Uterus (tissue), 4 donors: Measurements from ENCODE around the gene HSPG2. TPM values are rescaled to one million over a fixed set of nuclear protein-coding genes. Genes with fewer than 3 reads are reported as not detected.
A peak's percentile ranks its signal among the peaks of the same experiment; 100 is the strongest.

Experiments
- DNase-seq, 2 donors: peaks; one replicate each; pipeline ENCODE4 v3.0.0-alpha.2; 2019 to 2020
- H3K27ac ChIP-seq, 2 donors: fragments of 200-600 bp; sonication (generic); 1 replicate in 1 of 2; 2 replicates in 1 of 2; pipeline ENCODE4 v1.5.1; 2016 to 2018
- H3K27me3 ChIP-seq, 2 donors: fragments of 200-600 bp; sonication (generic); one replicate each; pipeline ENCODE4 v1.5.1; 2018 to 2019; ENCODE audit warnings: control low read depth in 1 of 2
- H3K36me3 ChIP-seq, 2 donors: fragments of 200-600 bp; sonication (generic); one replicate each; pipeline ENCODE4 v1.5.1; 2019; ENCODE audit warnings: control low read depth in 1 of 2
- H3K4me1 ChIP-seq, 2 donors: fragments of 200-600 bp; sonication (generic); one replicate each; pipeline ENCODE4 v1.5.1; 2018 to 2019; ENCODE audit warnings: control low read depth in 1 of 2
- H3K4me3 ChIP-seq, 2 donors: fragments of 200-600 bp; sonication (generic); 1 replicate in 1 of 2; 2 replicates in 1 of 2; pipeline ENCODE4 v1.5.1; 2018 to 2019; ENCODE audit warnings: mild to moderate bottlenecking in 1 of 2
- H3K9me3 ChIP-seq, 2 donors: fragments of 200-600 bp; sonication (generic); one replicate each; pipeline ENCODE4 v1.5.1; 2019; ENCODE audit warnings: control low read depth in 1 of 2
- POLR2A ChIP-seq, 2 donors: fragments of 450-650 bp; IDR thresholded peaks; one replicate each; pipeline ENCODE4 v1.6.1; 2016; ENCODE audit warnings: antibody characterized with exemption in 2 of 2, mild to moderate bottlenecking in 1 of 2, moderate library complexity in 1 of 2
- intact Hi-C: fragments of 100-400 bp; cut with DNase I; formaldehyde crosslinking; loops from one replicate; pipeline ENCODE4 v1.15.1; 2023; ENCODE audit warnings: low total_unique reads
- total RNA-seq, 4 donors: library from RNA; depleted of rRNA in 3 of 4; stranded (reverse); fragments of >200 nt in 3 of 4; gene quantifications; one replicate each; pipeline versions ENCODE4 v1.1.0 to v1.2.4, GENCODE V29; 2014 to 2023
- TF ChIP-seq, protein P1 (sequence below), 4 experiments: fragments of 200-600 bp in 2 of 4; fragments of 450-650 bp in 2 of 4; sonication (generic) in 2 of 4; IDR thresholded peaks; one replicate each; pipeline ENCODE4 v1.5.1; 2016 to 2019; ENCODE audit warnings: antibody characterized with exemption in 4 of 4, mild to moderate bottlenecking in 2 of 4, moderate library complexity in 1 of 4
- donor health status: DM: yes; HTN: yes; CAD: no.

Gene HSPG2
- total RNA-seq, 4 donors from 2014 or later: 96.8 to 677 (median 290) TPM

GRCh38 chr1:21896026-21896425 is 41.1 kb downstream of the HSPG2 start:
- no peaks in the 10 kb centered on the region for H3K9me3 ChIP-seq
- TF ChIP-seq, protein P1, sequence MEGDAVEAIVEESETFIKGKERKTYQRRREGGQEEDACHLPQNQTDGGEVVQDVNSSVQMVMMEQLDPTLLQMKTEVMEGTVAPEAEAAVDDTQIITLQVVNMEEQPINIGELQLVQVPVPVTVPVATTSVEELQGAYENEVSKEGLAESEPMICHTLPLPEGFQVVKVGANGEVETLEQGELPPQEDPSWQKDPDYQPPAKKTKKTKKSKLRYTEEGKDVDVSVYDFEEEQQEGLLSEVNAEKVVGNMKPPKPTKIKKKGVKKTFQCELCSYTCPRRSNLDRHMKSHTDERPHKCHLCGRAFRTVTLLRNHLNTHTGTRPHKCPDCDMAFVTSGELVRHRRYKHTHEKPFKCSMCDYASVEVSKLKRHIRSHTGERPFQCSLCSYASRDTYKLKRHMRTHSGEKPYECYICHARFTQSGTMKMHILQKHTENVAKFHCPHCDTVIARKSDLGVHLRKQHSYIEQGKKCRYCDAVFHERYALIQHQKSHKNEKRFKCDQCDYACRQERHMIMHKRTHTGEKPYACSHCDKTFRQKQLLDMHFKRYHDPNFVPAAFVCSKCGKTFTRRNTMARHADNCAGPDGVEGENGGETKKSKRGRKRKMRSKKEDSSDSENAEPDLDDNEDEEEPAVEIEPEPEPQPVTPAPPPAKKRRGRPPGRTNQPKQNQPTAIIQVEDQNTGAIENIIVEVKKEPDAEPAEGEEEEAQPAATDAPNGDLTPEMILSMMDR (IDR thresholded peaks at IDR 0.05): no peak
- no peak for TF ChIP-seq POLR2A (IDR thresholded peaks at IDR 0.05)
- intact Hi-C loops: loop anchor here (10.0 kb wide), 1 partner anchor 49 kb away; no protein-coding TSS in a partner anchor
- no peaks in the 10 kb centered on the region for H3K36me3 ChIP-seq
- no peak overlapping the region for H3K4me3 ChIP-seq
- H3K27me3 ChIP-seq: no peaks in the 10 kb centered on the region
- peak overlapping the region; percentile 93 for H3K27ac ChIP-seq
- DNase-seq: no peak
- peaks cover 14 to 46% of the 10 kb centered on the region in 2 donors for H3K4me1 ChIP-seq

GRCh38 chr1:21894034-21894881 is 42.9 kb downstream of the HSPG2 start:
- intact Hi-C loops: loop anchor here (10.0 kb wide), 1 partner anchor 51 kb away; no protein-coding TSS in a partner anchor
- Histone ChIP-seq H3K27me3 (no peaks in the 10 kb centered on the region), H3K9me3 (no peaks in the 10 kb centered on the region), H3K4me1 (peaks cover 13 to 32% of the 10 kb centered on the region in 2 donors), H3K36me3 (no peaks in the 10 kb centered on the region), H3K27ac (peak overlapping the region; percentile 53 to 93), H3K4me3 (no peak overlapping the region)
- no peak for DNase-seq
- TF ChIP-seq, protein P1 (IDR thresholded peaks at IDR 0.05): no peak
- TF ChIP-seq POLR2A (IDR thresholded peaks at IDR 0.05): no peak

DNA sequence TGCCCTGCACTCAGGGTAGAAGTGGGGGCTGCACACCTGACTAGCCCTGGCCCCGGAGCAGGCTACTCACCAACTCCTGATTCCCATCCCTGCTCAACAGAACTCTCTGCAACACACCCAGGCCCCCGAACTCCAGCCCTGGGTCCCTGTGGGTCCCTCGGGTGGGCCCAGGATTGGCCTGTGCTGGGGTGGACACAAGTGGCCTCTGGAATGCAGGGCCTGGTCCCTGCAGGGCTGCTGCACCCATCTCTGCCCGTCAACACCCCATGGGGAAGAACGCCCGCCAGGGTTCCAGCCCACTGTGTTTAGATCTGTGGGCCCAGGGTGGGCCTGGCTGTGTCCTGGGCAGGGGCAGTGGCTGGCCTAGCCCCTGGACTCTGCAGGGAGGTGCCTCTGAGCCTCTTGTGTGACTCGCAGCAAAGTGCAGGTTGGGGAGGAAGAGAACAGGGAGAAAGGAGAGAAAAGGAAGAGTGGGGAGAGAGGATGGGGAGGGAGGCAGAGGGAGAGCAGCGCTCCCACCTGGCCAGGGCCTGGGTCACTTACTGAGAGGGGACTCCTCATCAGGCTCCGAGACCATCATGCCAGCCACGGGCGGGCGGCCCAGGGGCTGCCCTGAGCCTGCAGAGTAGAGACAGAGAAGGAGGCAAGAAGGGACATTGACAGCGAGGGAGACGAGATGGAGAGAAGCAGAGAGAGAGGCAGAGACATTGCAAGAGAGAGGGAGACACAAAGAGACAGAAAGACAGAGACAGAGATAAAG is 43.9 kb downstream of the HSPG2 start:
- Histone ChIP-seq H3K4me1 (peaks cover 13 to 32% of the 10 kb centered on the region in 2 donors), H3K9me3 (no peaks in the 10 kb centered on the region)
- intact Hi-C loops: loop anchor here (10.0 kb wide), 1 partner anchor 52 kb away; no protein-coding TSS in a partner anchor

GRCh38 chr1:21891621-21892479 is 45.3 kb downstream of the HSPG2 start:
- Histone ChIP-seq H3K4me3 (no peak overlapping the region), H3K36me3 (no peaks in the 10 kb centered on the region), H3K9me3 (no peaks in the 10 kb centered on the region), H3K4me1 (peaks cover 9 to 24% of the 10 kb centered on the region in 2 donors), H3K27ac (no peak overlapping the region), H3K27me3 (no peaks in the 10 kb centered on the region)
- TF ChIP-seq, protein P1 (IDR thresholded peaks at IDR 0.05): no peak
- TF ChIP-seq POLR2A (IDR thresholded peaks at IDR 0.05): no peak
- no peak for DNase-seq
- intact Hi-C loops: loop anchor here (10.0 kb wide), 1 partner anchor 53 kb away; no protein-coding TSS in a partner anchor

More for the DNA sequence above, 43.9 kb downstream of the HSPG2 start:
- H3K4me3 ChIP-seq: no peak overlapping the region
- no peaks in the 10 kb centered on the region for H3K27me3 ChIP-seq
- no peaks in the 10 kb centered on the region for H3K36me3 ChIP-seq
- H3K27ac ChIP-seq: peak overlapping the region in 1 of 2 donors; percentile 53
- TF ChIP-seq, protein P1 (IDR thresholded peaks at IDR 0.05): no peak
- no peak for DNase-seq
